HEK293T (cell line): Measurements from ENCODE around the gene HHAT.

Experiments
- CTCF ChIA-PET: fragments of 350-600 bp; formaldehyde crosslinking; extraction: SDS; loops from one replicate; lab custom pipeline; 2021; ENCODE audit warnings: antibody characterized with exemption, inconsistent platforms; lab: Yijun Ruan, JAX
- POLR2A ChIA-PET: fragments of 350-600 bp; formaldehyde crosslinking; extraction: SDS; loops from one replicate; lab custom pipeline; 2020; ENCODE audit warnings: antibody characterized with exemption, inconsistent platforms; lab: Yijun Ruan, JAX
- DNase-seq: peaks from one replicate; pipeline ENCODE4 v3.0.0; 2012; ENCODE audit warnings: mixed read lengths; ENCODE audit errors: extremely low spot score
- ARNT ChIP-seq: fragments of 450-650 bp; IDR thresholded peaks from 2 replicates; pipeline ENCODE4 v1.6.1; 2017; ENCODE audit warnings: mild to moderate bottlenecking
- BHLHE40 ChIP-seq: fragments of 450-650 bp; IDR thresholded peaks from 2 replicates; pipeline ENCODE4 v1.6.1; 2016; ENCODE audit warnings: mild to moderate bottlenecking, moderate library complexity, borderline replicate concordance
- CTBP1 ChIP-seq: fragments of 450-650 bp; IDR thresholded peaks from 2 replicates; pipeline ENCODE4 v1.6.1; 2016; ENCODE audit warnings: borderline replicate concordance
- ELF4 ChIP-seq: fragments of 450-650 bp; IDR thresholded peaks from 2 replicates; pipeline ENCODE4 v1.6.1; 2017; ENCODE audit warnings: antibody characterized with exemption
- FOXA1 ChIP-seq: fragments of 450-650 bp; IDR thresholded peaks from 2 replicates; pipeline ENCODE4 v1.6.1; 2016; ENCODE audit warnings: mild to moderate bottlenecking
- FOXK2 ChIP-seq: fragments of 450-650 bp; IDR thresholded peaks from 2 replicates; pipeline ENCODE4 v1.6.1; 2016; ENCODE audit warnings: mild to moderate bottlenecking
- FOXM1 ChIP-seq: fragments of 450-650 bp; IDR thresholded peaks from 2 replicates; pipeline ENCODE4 v1.6.1; 2017; ENCODE audit warnings: mild to moderate bottlenecking, borderline replicate concordance
- HDGF ChIP-seq: fragments of 450-650 bp; IDR thresholded peaks from 2 replicates; pipeline ENCODE4 v1.6.1; 2017; ENCODE audit warnings: antibody characterized with exemption, borderline replicate concordance
- L3MBTL2 ChIP-seq: fragments of 450-650 bp; conservative IDR thresholded peaks from 2 replicates; pipeline ENCODE4 v1.6.1; 2016; ENCODE audit warnings: mild to moderate bottlenecking
- LEF1 ChIP-seq: fragments of 450-650 bp; IDR thresholded peaks from 2 replicates; pipeline ENCODE4 v1.6.1; 2017; ENCODE audit warnings: mild to moderate bottlenecking, borderline replicate concordance
- NFRKB ChIP-seq: fragments of 450-650 bp; IDR thresholded peaks from 2 replicates; pipeline ENCODE4 v1.6.1; 2016; ENCODE audit warnings: mild to moderate bottlenecking, moderate library complexity
- PKNOX1 ChIP-seq: fragments of 450-650 bp; IDR thresholded peaks from 2 replicates; pipeline ENCODE4 v1.6.1; 2016
- SP1 ChIP-seq: fragments of 450-650 bp; IDR thresholded peaks from 2 replicates; pipeline ENCODE4 v1.6.1; 2017
- SUZ12 ChIP-seq: fragments of 450-650 bp; IDR thresholded peaks from 2 replicates; pipeline ENCODE4 v1.6.1; 2016; ENCODE audit warnings: mild to moderate bottlenecking
- TARDBP ChIP-seq: fragments of 450-650 bp; IDR thresholded peaks from 2 replicates; pipeline ENCODE4 v1.6.1; 2016
- ZNF384 ChIP-seq: fragments of 450-650 bp; IDR thresholded peaks from 2 replicates; pipeline ENCODE4 v1.6.1; 2016

The HHAT gene

GRCh38 chr1:210434223-210434622 lies 105.5 kb downstream of the HHAT start:
- POLR2A ChIA-PET = no interaction called here
- CTCF ChIA-PET = no interaction called here
- no peak for TF ChIP-seq FOXA1
- DNase-seq = no peak

- POLR2A ChIA-PET = no interaction called here
- DNase-seq = no peak
- CTCF ChIA-PET = no interaction called here
- TF ChIP-seq L3MBTL2 (no peak), FOXM1 (no peak), SP1 (no peak), TARDBP (no peak), FOXA1 (no peak), ARNT (no peak), CTBP1 (no peak), ELF4 (no peak), LEF1 (no peak), BHLHE40 (no peak), SUZ12 (no peak), PKNOX1 (no peak), NFRKB (no peak), FOXK2 (no peak), HDGF (no peak), ZNF384 (no peak)
Measured at GRCh38 chr1:210437111-210437510, 108.4 kb downstream of the HHAT start.

- TF ChIP-seq ELF4 = no peak
- no peak for TF ChIP-seq ZNF384
- no peak for TF ChIP-seq ARNT
- TF ChIP-seq LEF1 = no peak
- TF ChIP-seq CTBP1 = no peak
- TF ChIP-seq L3MBTL2 = no peak
- no peak for TF ChIP-seq FOXK2
- TF ChIP-seq HDGF = no peak
- TF ChIP-seq SUZ12 = no peak
- no peak for TF ChIP-seq SP1
- TF ChIP-seq PKNOX1 = no peak
- no peak for TF ChIP-seq NFRKB
- TF ChIP-seq FOXM1 = no peak
- TF ChIP-seq TARDBP = no peak
- POLR2A ChIA-PET = no interaction called here
- DNase-seq = no peak
- CTCF ChIA-PET = no interaction called here
Measured at GRCh38 chr1:210437781-210438180, 109.1 kb downstream of the HHAT start.

GRCh38 chr1:210438928-210439841 lies 110.5 kb downstream of the HHAT start:
- no peak for DNase-seq
- ChIA-PET CTCF (no interaction called here), POLR2A (no interaction called here)
- TF ChIP-seq HDGF (no peak), FOXA1 (no peak), TARDBP (no peak), ZNF384 (no peak), ARNT (no peak), BHLHE40 (no peak), SUZ12 (no peak), FOXM1 (no peak), FOXK2 (no peak), NFRKB (no peak), SP1 (no peak), L3MBTL2 (no peak), CTBP1 (no peak), PKNOX1 (no peak), ELF4 (no peak), LEF1 (no peak)

GRCh38 chr1:210440081-210440480 lies 111.4 kb downstream of the HHAT start:
- ChIA-PET POLR2A (no interaction called here), CTCF (interaction anchor here (0.6 to 1.2 kb wide), 2 partner anchors 8 to 411 kb away, joined by 3 to 4 read pairs; no protein-coding TSS in a partner anchor)
- DNase-seq = no peak
- no peak for TF ChIP-seq PKNOX1
- TF ChIP-seq NFRKB = no peak
- no peak for TF ChIP-seq ELF4
- no peak for TF ChIP-seq ZNF384
- no peak for TF ChIP-seq HDGF
- TF ChIP-seq FOXM1 = no peak
- no peak for TF ChIP-seq CTBP1
- TF ChIP-seq L3MBTL2 = no peak
- TF ChIP-seq SP1 = no peak
- no peak for TF ChIP-seq FOXK2

GRCh38 chr1:210441028-210441427 lies 112.3 kb downstream of the HHAT start:
- ChIA-PET POLR2A (no interaction called here), CTCF (interaction anchor here (0.6 to 1.2 kb wide), 2 partner anchors 7 to 288 kb away, joined by 3 to 4 read pairs; no protein-coding TSS in a partner anchor)
- DNase-seq = no peak
- TF ChIP-seq NFRKB = no peak
- TF ChIP-seq BHLHE40 = no peak
- no peak for TF ChIP-seq FOXK2
- TF ChIP-seq PKNOX1 = no peak
- TF ChIP-seq CTBP1 = no peak
- no peak for TF ChIP-seq FOXA1
- no peak for TF ChIP-seq TARDBP
- no peak for TF ChIP-seq HDGF
- TF ChIP-seq SUZ12 = no peak
- TF ChIP-seq LEF1 = no peak
- no peak for TF ChIP-seq ELF4
- TF ChIP-seq FOXM1 = no peak
- no peak for TF ChIP-seq ARNT
- TF ChIP-seq L3MBTL2 = no peak
- no peak for TF ChIP-seq ZNF384
- no peak for TF ChIP-seq SP1
